ENCODE results near the gene GFY.

The GFY gene

GRCh38 chr19:49432141-49433073 lies 7.2 kb downstream of the GFY start:
- H3K4me3 ChIP-seq (ENCODE audit: low read depth, low read length): no peak overlapping the region
- TF ChIP-seq CTCF (IDR thresholded peaks at IDR 0.05; ENCODE audit: low read depth, low read length, missing control alignments): no peak
- no peak for DNase-seq (ENCODE audit: low read depth)

GRCh38 chr19:49433240-49433901 lies 8.2 kb downstream of the GFY start:
- no peak for DNase-seq (ENCODE audit: low read depth)
- H3K4me3 ChIP-seq (ENCODE audit: low read depth, low read length): no peak overlapping the region
- TF ChIP-seq CTCF (IDR thresholded peaks at IDR 0.05; ENCODE audit: low read depth, low read length, missing control alignments): no peak

- no peak for DNase-seq (ENCODE audit: low read depth)
- no peak for TF ChIP-seq CTCF (IDR thresholded peaks at IDR 0.05; ENCODE audit: low read depth, low read length, missing control alignments)
- no peak overlapping the region for H3K4me3 ChIP-seq (ENCODE audit: low read depth, low read length)
These were observed 9.9 kb downstream of the GFY start for GRCh38 chr19:49434907-49435583.

GRCh38 chr19:49435670-49436069 lies 10.5 kb downstream of the GFY start:
- DNase-seq (ENCODE audit: low read depth): no peak
- no peak overlapping the region for H3K4me3 ChIP-seq (ENCODE audit: low read depth, low read length)
- TF ChIP-seq CTCF (IDR thresholded peaks at IDR 0.05; ENCODE audit: low read depth, low read length, missing control alignments): no peak

GRCh38 chr19:49436381-49437017 lies 11.3 kb downstream of the GFY start:
- TF ChIP-seq CTCF (IDR thresholded peaks at IDR 0.05; ENCODE audit: low read depth, low read length, missing control alignments): no peak
- H3K4me3 ChIP-seq (ENCODE audit: low read depth, low read length): no peak overlapping the region
- no peak for DNase-seq (ENCODE audit: low read depth)

- DNase-seq (ENCODE audit: low read depth): no peak
- no peak for TF ChIP-seq CTCF (IDR thresholded peaks at IDR 0.05; ENCODE audit: low read depth, low read length, missing control alignments)
- no peak overlapping the region for H3K4me3 ChIP-seq (ENCODE audit: low read depth, low read length)
These were observed 12.0 kb downstream of the GFY start for GRCh38 chr19:49437231-49437630.

Measured in GM12864 (cell line).